Left ventricle myocardium superior (tissue), 1 donor: ENCODE data around the gene MADD. TPM values are rescaled to one million over a fixed set of nuclear protein-coding genes. Genes with fewer than 3 reads are reported as not detected.

Source experiments
- ATAC-seq: fragments of 200-7000 bp; cut with Tn5 transposase; one replicate; pipeline ENCODE4 v1.9.1; 2020; ENCODE audit warnings: mild to moderate bottlenecking, moderate library complexity
- DNase-seq: peaks from one replicate; pipeline ENCODE4 v3.0.0-alpha.2; 2020
- intact Hi-C: fragments of 100-400 bp; cut with micrococcal nuclease; formaldehyde crosslinking; loops from one replicate; pipeline ENCODE4 v1.11.0; 2022
- total RNA-seq: library from RNA; stranded (reverse); fragmentation: NEBNext Ultra II Directional; extraction: Animal tissue kit (Norgen Biotek cat#: 25700); gene quantifications from one replicate; pipeline ENCODE4 v1.2.1, GENCODE V29; 2021
- donor health status: DM: no; HTN: yes; CAD: no; lungs with severe emphysema.

MADD gene
- total RNA-seq, 1 donor from 2014 or later: 46.4 TPM

- peak; percentile 93 for DNase-seq
- intact Hi-C loops: no loop called here
- peak; percentile 95 for ATAC-seq
Observed at GRCh38 chr11:47248664-47249377, 21.1 kb upstream of the MADD start, which contains the start of gene ACP2. Gene ACP2 (minus strand): TSS chr11:47248814. CDS start chr11:47248789, 25 bp downstream.

- ATAC-seq (no peak), DNase-seq (no peak)
- intact Hi-C loops: no loop called here
Observed at GRCh38 chr11:47249378-47249715, 20.6 kb upstream of the MADD start.

- DNase-seq (no peak), ATAC-seq (no peak)
- intact Hi-C loops: no loop called here
Observed at GRCh38 chr11:47251751-47252150, 18.2 kb upstream of the MADD start.

GRCh38 chr11:47253660-47254059 lies 16.3 kb upstream of the MADD start:
- intact Hi-C loops: no loop called here
- ATAC-seq: no peak
- DNase-seq: no peak

GRCh38 chr11:47254386-47254785 lies 15.5 kb upstream of the MADD start:
- intact Hi-C loops: no loop called here
- no peak for DNase-seq
- ATAC-seq: peak; percentile 3

GRCh38 chr11:47256374-47256773 lies 13.6 kb upstream of the MADD start:
- no peak for DNase-seq
- no peak for ATAC-seq
- intact Hi-C loops: no loop called here

- no peak for ATAC-seq
- intact Hi-C loops: no loop called here
- no peak for DNase-seq
Observed at GRCh38 chr11:47257177-47257516, 12.8 kb upstream of the MADD start.

- intact Hi-C loops: no loop called here
- peak; percentile 88 for DNase-seq
- peak; percentile 71 for ATAC-seq
Observed at GRCh38 chr11:47257517-47258316, 12.2 kb upstream of the MADD start, which contains the start of gene NR1H3. Gene NR1H3 (plus strand): TSS chr11:47257996. CDS start chr11:47259217, 1,221 bp downstream.

- ATAC-seq: no peak
- DNase-seq: no peak
- intact Hi-C loops: no loop called here
Observed at GRCh38 chr11:47258317-47258902, 11.5 kb upstream of the MADD start.

- intact Hi-C loops: no loop called here
Observed at GRCh38 chr11:47259232-47259977, 10.5 kb upstream of the MADD start.

GRCh38 chr11:47260366-47260765 lies 9.6 kb upstream of the MADD start:
- intact Hi-C loops: no loop called here
- ATAC-seq (no peak), DNase-seq (no peak)

More at GRCh38 chr11:47259232-47259977, 10.5 kb upstream of the MADD start:
- ATAC-seq (peak; percentile 24), DNase-seq (no peak)

- no peak for ATAC-seq
- intact Hi-C loops: no loop called here
- DNase-seq: no peak
Observed at GRCh38 chr11:47261291-47261800, 8.6 kb upstream of the MADD start.

GRCh38 chr11:47264119-47264518 lies 5.8 kb upstream of the MADD start:
- ATAC-seq: no peak
- intact Hi-C loops: no loop called here

GRCh38 chr11:47264521-47264920 lies 5.4 kb upstream of the MADD start:
- DNase-seq: no peak
- ATAC-seq: no peak
- intact Hi-C loops: no loop called here

More at GRCh38 chr11:47264119-47264518, 5.8 kb upstream of the MADD start:
- DNase-seq: no peak

GRCh38 chr11:47267876-47268275 lies 2.1 kb upstream of the MADD start:
- DNase-seq (no peak), ATAC-seq (no peak)
- intact Hi-C loops: no loop called here

- DNase-seq: no peak
- no peak for ATAC-seq
- intact Hi-C loops: no loop called here
Observed at GRCh38 chr11:47268448-47269001, 1.4 kb upstream of the MADD start.

- DNase-seq: peak; percentile 96
- peak; percentile 88 for ATAC-seq
- intact Hi-C loops: no loop called here
Observed at GRCh38 chr11:47269002-47269828, 718 bp upstream of the MADD start.
